GM21381 (cell line): Measurements from ENCODE around the gene CDK19.
A peak's percentile ranks its signal among the peaks of the same experiment; 100 is the strongest.

Experiments
- ATAC-seq: cut with Tn5 transposase; IDR thresholded peaks from one replicate; pipeline ENCODE4 v1.9.1; 2021; ENCODE audit warnings: mild to moderate bottlenecking, moderate library complexity; ENCODE audit not compliant: unreplicated experiment

CDK19 gene

DNA sequence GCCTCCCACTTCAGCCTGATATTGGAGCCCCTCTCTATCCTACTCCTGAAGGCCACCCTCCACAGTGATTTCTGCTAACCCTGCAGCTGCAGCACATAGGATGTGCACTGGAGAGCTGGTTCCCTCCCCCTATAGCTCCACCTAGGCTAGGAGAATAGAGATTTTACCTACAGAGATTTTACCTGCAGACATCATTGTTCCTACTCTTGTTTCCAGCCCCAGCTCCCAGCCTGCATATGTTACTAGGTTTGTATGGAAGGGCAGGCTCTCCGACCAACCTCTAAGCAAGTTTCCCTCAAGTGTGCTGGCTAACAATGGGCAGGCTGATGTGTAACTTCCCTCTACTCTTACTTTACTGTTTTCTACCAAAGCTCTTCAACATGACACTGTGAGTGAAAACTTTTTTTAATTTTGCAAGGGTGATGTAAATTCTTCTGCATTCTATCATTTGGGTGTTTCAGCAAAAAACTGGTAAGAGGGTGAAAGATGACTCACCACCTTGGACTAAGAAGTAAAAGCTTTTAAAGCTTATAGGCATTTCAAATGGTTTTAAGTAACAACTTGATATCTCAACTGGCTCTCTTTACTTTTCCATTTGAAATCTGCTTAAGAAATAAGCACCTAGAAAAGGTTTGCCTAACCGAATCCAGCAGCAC lies 106.8 kb downstream of the CDK19 start:
- ATAC-seq = no peak

DNA sequence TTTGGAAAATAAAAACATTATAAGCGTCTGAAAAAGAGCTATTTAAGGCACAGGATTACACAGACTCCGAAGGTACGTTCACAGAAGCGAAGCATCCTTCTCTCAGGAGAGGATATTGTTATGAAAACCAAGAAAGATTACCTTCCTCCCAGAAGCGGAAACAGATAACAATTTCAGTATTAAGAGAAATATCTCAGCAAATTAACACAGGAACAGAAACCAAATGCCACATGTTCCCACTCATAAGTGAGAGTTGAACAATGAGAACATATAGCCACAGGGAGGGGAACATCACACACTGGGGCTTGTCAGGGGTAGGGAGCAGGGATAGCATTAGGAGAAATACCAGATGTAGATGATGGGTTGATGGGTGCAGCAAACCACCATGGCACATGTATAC lies 109.7 kb downstream of the CDK19 start:
- ATAC-seq = no peak

DNA sequence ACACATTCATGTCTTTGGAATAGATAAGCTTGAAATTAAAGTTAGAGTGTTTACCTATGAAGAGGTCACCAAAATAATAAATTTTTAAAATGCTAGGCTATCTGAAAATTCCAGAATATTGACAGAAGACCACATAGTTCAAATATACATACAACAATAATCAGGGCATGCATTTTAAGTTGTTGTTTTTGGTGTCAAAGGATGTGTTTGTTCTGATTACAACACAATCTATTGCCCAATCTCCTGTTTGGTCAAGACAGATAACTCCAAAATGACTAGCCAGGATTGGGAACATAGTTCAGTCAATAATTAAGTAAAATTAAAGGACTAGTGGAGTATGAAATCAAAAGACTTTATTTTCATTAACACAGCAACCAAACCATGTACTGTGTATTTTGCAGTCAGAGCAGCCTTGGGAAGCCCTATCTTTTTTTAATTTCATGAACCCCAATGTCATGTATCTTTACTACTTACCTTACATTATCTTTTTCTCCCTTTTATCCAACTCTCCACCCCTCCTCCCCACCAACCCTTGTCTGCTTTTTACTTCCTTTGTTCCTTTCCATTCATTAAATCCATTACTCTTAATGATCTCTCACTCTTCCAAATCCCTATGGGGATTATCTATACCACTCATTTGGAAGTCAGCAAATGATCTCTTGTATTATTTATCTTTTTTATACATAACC lies 111.2 kb downstream of the CDK19 start:
- ATAC-seq = no peak

DNA sequence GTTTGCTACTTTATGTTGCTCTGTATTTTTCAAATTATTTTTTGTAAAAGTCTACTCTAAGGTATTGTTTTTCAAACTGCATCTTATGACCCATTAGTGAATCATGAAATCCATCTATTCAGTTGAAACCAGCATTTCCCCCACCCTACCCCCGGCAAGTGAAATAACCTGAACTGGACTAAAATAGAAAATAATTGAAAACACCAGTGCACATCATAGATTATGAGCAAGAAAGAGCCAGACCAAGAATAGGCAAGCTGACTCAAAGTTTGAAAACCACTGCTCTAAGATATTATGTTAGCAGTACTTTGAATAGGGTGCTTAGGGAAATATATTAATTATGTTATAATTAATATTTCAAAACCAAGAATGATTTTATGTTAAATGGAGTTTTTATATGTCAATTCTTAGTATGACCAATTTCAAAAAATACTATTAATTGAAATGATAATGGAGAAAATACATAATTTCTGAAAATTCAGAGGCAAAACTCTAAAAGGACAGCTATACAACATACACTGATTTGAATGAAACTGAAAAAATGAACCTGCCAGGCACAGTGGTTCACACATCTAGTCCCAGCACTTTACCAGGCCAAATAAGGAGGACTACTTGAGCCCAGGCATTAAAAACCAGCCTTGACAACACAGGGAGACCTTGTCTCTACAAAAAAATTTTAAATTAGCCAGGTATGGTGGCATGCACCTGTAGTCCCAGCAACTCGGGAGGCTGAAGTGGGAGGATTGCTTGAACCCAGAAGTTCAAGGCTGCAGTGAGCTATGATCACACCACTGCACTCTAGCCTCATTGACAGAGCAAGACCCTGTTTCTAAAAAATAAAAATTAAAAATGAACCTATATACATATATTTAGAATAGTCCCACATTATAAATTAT lies 112.0 kb downstream of the CDK19 start:
- ATAC-seq = no peak

DNA sequence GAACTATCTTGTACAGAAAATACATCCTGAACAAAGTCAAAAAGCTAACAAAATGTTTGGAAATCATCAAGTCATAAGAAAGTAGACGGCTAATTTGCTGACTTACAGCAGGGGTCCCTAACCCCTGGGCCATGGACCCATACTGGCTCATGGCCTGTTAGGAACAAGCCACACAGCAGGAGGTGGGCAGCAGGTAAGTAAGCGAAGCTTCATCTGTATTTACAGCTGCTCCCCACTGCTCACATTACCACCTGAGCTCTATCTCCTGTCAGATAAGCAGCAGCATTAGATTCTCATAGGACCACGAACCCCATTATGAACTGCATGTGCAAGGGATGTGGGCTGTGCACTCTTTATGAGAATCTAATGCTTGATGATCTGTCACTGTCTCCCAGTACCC lies 115.5 kb downstream of the CDK19 start:
- no peak for ATAC-seq

DNA sequence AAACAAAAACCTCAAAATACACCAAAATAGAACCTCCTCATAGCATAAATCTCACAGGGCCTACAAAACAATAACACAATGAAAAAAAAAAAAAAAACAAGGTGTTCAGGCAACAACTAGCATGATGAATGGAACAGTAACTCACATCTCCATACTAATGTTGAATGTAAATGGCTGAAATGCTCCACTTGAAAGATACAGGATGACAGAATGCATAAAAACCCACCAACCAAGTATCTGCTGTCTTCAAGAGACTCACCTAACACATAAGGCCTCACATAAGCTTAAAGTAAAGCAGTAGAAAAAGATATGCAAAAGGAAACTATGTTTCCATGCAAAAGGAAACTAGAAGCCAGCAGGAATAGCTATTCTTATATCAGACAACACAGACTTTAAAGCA lies 121.3 kb downstream of the CDK19 start:
- ATAC-seq = no peak

DNA sequence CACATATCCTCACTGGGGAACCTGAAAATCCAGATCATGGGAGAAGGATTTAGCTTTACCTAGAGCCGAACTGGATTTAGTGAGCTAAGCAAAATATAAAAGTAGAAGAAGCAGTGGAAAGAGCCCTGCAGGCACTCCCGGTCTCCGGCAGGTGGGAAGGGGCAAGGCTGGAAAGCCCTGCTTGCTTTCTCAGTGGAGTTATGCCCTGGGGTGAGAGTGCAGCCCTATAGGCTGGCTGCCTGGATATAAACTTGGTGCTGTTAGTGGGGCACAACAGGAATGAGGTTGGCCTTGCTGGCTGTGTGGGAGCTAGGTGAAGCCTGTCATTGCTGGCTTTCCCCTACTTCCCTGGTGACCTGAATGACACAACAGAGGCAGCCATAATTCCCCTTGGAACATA lies 122.0 kb downstream of the CDK19 start:
- no peak for ATAC-seq

DNA sequence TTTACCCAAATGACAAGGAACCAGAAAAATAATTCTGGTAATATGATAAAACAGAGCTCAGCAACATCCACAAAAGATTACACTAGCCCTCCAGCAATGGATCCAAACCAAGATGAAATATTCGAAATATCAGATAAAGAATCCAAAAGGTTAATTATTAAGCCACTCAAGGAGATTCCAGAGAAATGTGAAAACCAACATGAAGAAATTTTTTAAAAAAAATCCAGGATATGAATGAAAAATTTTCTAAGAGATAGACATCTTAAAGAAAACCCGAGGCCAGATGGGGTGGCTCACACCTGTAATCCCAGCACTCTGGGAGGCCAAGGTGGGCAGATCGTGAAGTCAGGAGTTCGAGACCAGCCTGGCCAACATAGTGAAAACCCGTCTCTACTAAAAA lies 124.4 kb downstream of the CDK19 start:
- no peak for ATAC-seq

DNA sequence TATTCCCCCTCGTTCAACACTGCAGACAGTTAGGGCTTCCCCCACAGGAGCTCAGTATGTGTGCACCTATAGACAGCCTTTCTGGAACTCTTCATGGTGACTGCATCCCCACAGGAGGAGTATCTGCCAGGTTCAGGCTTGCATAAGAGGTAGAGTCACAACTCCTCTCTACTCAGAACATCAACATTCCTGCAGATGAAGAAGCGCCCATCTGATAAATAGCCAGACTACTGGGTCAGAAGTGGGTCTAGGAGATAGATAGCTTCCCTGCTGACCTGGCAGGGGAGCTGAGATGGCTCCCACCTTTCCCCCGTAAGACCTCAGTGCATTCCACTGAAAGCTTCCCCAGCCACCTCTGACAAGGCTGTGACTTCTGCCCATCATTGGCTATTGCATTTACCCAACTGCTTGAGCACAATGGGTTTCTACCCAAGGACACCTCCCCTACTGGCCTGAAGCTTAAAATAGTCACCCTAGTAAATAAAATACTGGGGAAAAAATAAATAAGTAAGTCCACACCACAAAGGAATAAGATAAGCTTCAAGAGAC lies 125.1 kb downstream of the CDK19 start:
- ATAC-seq = no peak

DNA sequence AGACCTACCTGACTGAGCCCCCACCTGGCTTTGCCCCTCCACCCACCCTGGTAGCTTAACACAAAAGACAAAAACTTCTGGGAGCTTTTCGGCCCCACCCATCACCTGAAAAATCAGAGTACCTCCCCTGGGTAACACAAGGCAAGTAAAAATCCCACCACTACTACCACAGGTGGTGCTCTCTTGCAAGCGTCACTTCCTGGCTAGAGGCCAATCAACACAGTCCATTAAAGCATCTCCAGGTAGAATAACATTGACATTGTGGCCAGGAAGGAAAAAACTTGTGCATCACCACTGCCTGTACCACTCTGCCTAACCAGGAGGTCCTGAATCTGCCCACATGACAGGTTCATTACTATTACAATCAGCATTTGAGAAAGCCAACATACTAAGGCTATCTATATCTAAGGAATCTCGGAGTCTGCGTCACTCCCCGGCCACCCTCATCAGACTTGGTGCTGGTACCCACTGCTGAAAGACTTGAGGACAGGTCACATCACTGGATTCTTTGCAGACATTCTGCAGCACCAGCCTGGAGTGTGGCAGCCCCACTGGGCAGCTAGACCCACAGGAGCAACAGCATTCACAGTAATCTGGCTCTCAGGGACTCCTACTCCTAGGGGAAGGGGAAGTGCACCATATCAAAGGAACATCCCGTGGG lies 125.9 kb downstream of the CDK19 start:
- ATAC-seq = no peak

DNA sequence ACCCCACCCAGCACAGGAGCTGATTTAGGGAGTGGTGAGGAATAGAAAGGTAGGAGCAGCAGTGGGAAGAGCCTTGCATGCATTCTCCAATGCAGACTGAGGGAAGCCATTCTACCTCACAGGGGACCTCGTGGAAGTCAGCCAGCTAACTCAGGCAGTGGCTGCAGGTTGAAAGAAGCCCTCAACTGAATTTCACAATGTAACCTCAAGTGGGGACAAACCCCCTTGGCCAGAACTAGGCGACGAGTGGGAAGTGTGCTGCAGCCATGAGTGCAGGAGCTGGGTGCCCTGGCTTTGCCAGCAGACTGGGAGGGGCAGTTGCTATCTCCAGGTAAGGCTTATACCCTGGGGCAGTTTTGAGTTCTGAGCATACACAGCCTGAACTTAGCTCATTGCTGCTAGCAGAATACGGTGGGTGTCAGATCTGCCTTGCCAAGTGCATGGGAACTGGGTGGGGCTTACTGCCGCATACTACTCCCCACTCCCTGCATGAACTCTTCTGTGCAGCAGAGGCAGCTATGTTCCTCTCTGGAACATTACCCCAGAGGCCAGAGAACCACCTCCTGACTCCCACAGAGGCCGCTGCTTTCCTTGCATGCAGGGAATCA lies 126.5 kb downstream of the CDK19 start:
- ATAC-seq = no peak

DNA sequence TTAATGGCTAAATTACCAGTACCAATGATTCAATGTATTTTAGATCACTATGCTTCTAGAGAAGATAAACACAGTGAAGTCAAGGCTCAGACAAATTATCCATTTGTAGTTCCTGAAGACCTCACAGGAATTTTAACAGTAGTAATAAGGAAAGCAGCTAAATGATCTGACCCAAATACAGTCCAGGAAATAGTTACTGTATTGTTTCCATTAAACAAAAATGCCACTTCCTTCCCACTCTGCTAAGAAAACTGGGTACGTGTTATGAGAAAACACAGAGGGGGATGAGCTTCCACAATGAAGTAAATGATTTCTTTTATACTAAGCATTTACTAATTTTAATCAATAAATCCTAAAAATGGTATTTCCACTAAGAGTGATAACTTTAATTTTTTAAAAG lies 127.9 kb downstream of the CDK19 start:
- no peak for ATAC-seq

DNA sequence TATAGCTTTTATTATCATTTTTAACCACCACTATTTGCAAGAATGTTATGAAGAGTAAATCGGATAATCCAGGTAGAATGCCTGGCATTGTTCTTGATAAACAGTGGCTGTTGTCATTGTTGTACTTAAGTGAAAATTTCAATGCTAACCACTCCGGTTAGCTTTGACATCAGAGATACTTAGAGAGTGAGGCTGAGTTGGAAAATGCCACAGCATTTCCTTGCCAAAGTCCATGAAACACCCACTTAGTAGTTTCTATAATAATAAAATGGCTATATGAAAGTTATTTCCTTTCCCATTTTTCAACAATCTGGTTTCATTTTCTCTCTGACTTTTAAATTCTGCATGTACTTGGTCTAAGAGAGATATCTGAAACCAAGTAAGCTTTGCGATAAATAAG lies 132.0 kb downstream of the CDK19 start:
- ATAC-seq = no peak

DNA sequence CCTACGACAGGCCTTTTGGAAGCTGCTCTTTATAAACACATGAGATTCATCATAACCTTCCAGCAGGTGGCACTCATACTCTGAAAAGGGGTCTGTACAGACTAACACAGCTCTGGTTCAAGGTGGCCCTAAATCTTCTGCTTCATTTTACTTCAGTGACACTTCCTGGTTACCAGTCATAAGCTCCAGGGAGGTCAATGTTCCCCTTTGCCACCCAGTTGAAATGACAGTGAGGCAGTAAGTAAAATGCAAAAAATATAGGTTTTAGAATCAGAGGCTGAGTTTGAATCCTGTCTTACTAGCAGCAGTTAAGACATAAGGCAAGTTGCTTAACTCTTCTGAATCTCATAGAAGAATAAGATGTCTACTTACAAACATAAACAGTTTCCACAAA lies 132.8 kb downstream of the CDK19 start:
- ATAC-seq = peak; percentile 94

DNA sequence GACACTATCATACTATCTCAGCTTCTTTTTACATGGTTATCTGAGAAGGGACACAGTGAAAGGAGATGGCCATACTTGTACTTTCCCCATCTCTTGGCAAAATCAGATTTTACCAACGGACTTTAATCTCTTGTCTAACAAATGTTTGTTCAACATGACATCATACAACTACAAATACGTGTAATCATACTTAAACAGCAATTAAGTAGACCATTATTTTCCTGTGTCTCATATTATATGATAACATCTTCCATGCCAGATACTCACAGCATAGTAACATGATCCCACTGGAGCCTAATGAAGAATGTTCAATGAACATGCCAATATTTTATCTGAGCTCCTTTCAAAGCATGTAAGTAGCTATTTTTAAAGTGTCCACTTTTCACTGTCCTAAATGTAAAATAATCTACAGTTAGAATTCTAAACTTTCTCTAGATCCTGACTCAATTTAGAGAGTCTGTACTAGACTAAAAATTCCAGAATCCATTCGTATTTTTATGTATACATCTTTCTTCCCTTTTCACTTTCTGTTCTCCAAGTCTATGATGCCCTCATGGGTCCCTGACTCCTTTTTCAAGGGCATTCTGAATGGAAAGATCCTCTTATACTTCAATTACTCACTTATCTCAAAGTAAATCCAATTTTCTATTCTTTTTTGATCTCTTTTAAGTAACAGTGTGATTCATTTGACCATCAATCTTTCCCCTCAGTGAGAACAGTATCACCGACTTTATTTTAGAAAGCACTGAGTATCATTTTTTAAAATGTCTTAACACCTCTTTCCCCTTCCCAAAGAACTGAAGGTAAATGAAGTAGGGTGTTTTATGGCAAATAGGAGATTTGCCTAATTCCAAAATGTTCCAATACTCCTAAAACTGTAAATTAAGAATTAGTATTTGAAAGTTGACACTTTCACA lies 133.5 kb downstream of the CDK19 start:
- ATAC-seq = peak; percentile 10

DNA sequence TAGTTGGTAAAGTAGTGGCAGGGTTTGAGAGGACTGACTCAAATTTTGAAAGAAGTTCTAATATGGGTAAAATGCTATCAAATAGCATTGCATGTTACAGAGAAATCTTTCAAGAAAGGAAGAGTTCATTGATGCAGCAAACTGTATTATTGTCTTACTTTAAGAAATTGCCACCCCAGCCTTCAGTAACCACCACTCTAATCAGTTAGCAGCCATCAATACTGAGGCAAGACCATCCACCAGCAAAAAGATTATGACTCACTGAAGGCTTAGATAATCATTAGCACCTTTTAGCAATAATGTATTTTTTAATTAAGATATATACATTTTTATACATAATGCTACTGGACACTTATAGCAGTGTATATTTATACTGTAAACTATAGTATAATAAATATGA lies 138.9 kb downstream of the CDK19 start:
- ATAC-seq = no peak

DNA sequence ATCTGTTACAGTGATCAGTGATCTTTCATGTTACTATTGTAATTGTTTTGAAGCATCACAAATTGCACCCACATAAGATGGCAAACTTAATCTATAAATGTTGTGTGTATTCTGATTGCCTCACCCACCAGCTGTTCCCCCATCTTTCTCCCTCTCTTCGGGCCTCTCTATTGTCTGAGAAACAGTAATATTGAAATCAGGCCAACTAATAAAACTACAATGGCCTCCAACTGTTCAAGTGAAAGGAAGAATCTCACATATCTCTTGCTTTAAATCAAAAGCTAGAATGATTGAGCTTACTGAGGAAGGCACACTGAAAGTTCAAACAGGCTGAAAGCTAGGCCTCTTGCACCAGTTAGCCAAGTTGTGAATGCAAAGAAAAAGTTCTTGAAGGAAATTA lies 141.2 kb downstream of the CDK19 start:
- ATAC-seq = no peak

DNA sequence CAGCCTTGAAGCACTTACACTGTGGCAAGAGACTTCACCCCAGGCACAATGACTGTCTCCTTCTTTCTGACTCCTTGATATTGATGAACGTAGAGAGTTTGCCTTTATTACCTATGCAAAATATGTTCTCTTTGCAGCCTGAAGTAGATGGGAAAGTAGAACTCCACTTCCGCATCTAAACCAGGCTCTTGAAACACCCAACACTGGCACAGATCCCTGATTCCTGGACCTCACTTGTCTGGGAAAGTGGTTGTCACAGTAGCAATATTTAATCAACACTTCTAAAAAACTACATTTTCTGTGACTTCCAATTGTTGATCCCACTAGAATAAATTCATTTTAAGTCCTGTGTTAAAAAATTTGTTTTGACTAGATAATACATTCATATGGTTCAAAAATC lies 143.1 kb downstream of the CDK19 start:
- ATAC-seq = no peak

DNA sequence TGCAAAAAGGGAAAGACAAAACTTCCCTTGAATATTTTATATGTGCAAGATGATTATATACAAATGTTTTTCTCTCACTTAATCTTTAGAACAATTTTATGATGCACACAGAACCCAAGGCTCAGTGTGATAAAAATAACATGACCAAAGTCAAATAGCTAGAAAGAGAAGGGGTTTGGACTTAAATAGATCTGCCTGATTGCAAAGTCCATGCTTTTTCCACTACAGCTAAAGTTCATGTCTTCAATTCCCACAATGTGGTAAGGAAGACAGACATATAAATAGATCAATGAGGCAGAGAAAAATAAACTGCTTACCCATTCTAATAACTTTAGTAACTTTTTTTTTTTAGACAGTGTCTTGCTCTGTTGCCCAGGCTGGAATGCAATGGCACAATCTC lies 143.8 kb downstream of the CDK19 start:
- ATAC-seq = no peak

DNA sequence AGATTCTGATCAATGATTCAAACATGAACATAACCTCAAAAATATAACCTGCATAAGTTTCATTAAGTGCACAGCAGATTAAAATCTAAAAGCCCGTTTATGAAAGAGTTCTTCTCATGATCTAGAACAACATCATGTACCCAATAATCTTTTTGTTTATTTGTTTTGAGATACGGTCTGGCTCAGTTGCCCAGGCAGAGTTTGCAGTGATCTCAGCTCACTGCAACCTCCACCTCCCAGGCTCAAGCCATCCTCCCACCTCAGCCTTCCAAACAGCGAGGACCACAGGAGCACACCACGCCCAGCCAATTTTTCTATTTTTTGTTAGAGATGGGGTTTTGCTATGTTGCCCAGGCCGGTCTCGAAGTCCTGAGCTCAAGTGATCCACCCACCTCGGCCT lies 149.7 kb downstream of the CDK19 start:
- ATAC-seq = no peak
